Measurements from ENCODE around the gene AP5S1.
A peak's percentile ranks its signal among the peaks of the same experiment; 100 is the strongest.

AP5S1 gene

DNA sequence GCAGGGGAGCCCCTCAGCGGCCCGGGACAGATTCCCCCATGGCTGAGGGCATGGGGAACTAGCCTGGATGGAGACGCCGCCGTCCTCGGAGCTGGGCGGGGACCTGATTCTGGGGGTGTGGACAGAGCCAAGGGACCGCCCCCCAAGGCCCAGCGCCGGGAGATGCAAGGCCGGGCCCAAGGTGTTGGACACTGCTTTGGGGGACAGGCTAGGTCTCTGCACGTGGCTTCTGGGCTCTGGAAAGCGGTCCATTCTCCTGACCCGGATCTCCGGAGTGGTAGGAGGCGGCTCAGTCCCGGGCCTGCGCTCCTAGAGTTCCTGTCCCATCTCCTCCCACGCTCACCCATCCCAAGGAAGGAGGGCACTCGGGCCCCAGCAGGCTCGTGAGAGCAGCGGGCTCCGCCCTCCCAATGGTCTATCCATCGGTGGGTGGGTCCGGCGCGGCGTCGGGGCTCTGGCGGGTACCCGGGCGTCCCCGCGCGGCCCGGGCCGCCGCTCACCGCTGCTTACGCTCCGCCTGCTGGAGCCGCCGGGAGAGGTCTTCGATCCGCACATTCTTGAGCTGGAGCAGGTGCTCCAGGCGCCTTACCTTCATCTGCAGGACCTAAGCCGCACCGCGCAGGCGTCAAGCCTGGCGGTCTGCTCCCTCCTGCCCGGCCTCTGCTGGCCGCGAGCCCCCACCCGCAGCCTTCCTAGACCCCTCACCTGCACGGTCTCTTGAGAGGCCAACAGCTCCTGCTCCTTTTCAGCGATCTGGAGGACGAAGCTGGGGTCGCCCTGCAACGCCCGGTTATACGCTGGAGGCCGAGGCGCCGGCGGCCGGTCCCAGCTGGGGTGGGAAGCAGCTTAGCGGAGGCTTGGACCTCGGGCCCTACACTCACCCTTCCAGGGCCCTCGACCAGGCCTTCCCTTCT, 42.4 kb upstream of the AP5S1 start:
- Histone ChIP-seq H3K79me2 (ENCODE audit: low read length) (no peaks in the 10 kb centered on the region), H3K9ac (ENCODE audit: low read length) (no peak overlapping the region), H3K4me1 (ENCODE audit: low read length) (peaks cover 8% of the 10 kb centered on the region; the same call in 1 of the 2 replicates), H3K9me3 (ENCODE audit: insufficient read depth, low read length) (no peaks in the 10 kb centered on the region), H3K27ac (ENCODE audit: low read length) (no peak overlapping the region), H2AFZ (ENCODE audit: low read depth, low read length) (peak overlapping the region; percentile 26; the same call in 1 of the 2 replicates), H3K36me3 (replicated peaks; ENCODE audit: low read depth, low read length) (no peaks in the 10 kb centered on the region), H3K27me3 (ENCODE audit: low read depth, low read length) (no peaks in the 10 kb centered on the region), H3K4me3 (ENCODE audit: low read length) (peak overlapping the region; percentile 65), H4K20me1 (ENCODE audit: insufficient read depth, low read length) (no peaks in the 10 kb centered on the region), H3K4me2 (ENCODE audit: low read length) (peak overlapping the region; percentile 51)
- no peak for TF ChIP-seq EZH2phosphoT487 (IDR thresholded peaks at IDR 0.05; ENCODE audit: low read depth)
- no peak for TF ChIP-seq CTCF (IDR thresholded peaks at IDR 0.05; ENCODE audit: low read depth, low read length)

GRCh38 chr20:3778976-3779375, 41.4 kb upstream of the AP5S1 start:
- no peak overlapping the region for H3K4me3 ChIP-seq (ENCODE audit: low read length)
- no peaks in the 10 kb centered on the region for H3K79me2 ChIP-seq (ENCODE audit: low read length)
- H3K4me1 ChIP-seq (ENCODE audit: low read length) = peaks cover 8% of the 10 kb centered on the region; the same call in 1 of the 2 replicates
- H3K27ac ChIP-seq (ENCODE audit: low read length) = no peak overlapping the region
- no peaks in the 10 kb centered on the region for H3K36me3 ChIP-seq (replicated peaks; ENCODE audit: low read depth, low read length)
- H3K4me2 ChIP-seq (ENCODE audit: low read length) = no peak overlapping the region
- no peak overlapping the region for H2AFZ ChIP-seq (ENCODE audit: low read depth, low read length)
- no peak overlapping the region for H3K9ac ChIP-seq (ENCODE audit: low read length)
- no peaks in the 10 kb centered on the region for H3K9me3 ChIP-seq (ENCODE audit: insufficient read depth, low read length)
- no peaks in the 10 kb centered on the region for H3K27me3 ChIP-seq (ENCODE audit: low read depth, low read length)
- TF ChIP-seq EZH2phosphoT487 (IDR thresholded peaks at IDR 0.05; ENCODE audit: low read depth) (no peak), CTCF (IDR thresholded peaks at IDR 0.05; ENCODE audit: low read depth, low read length) (no peak)
- H4K20me1 ChIP-seq (ENCODE audit: insufficient read depth, low read length) = peaks cover 4% of the 10 kb centered on the region; the same call in 1 of the 2 replicates

DNA sequence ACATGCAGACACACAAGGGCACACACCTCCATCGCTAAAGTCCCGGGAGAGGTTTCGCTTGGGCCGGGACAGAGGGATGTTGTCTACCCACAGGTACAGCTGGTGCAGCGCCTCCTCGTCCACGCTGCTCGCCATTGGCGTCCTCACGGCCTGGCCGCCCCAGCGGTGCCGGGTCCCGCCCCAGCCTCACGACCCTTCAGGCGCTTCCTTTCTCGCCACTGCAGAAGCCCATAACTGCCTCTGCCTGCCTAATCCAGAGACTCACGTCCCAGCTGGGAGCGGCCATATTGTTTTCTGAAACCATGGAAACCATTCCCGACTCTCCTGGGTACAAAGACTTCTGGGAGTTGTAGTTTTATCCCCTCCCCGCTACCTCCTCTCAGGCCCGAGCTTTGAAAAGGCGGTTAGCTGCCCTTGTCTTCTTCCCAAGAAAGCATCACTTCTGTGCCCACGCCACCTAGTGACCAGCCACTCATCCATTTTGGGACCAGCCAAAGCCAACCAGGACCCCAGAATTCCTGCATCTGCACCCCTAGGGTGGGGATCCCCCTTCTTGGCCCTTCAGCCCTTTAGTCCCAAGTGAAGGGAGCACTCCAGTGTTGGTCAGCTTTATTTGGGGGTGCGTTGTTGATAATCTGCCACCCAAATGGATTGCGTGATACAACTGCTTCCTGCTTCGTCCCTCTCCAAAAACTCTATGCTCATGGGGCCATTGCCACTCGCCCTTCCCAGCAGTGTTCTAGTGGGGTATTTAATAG, 39.0 kb upstream of the AP5S1 start, which contains the start of gene SPEF1:
Gene SPEF1, minus strand, starts transcription at position 296 of the 758 bp plus-strand sequence. Its CDS starts 161 bp downstream, at position 135.
- H3K4me1 ChIP-seq (ENCODE audit: low read length) = peaks cover 10% of the 10 kb centered on the region; the same call in 1 of the 2 replicates
- no peaks in the 10 kb centered on the region for H3K27me3 ChIP-seq (ENCODE audit: low read depth, low read length)
- H3K27ac ChIP-seq (ENCODE audit: low read length) = no peak within 1 kb of the TSS
- no peaks in the 10 kb centered on the region for H3K9me3 ChIP-seq (ENCODE audit: insufficient read depth, low read length)
- H4K20me1 ChIP-seq (ENCODE audit: insufficient read depth, low read length) = peaks cover 4% of the 10 kb centered on the region; the same call in 1 of the 2 replicates
- no peak within 1 kb of the TSS for H3K9ac ChIP-seq (ENCODE audit: low read length)
- H3K79me2 ChIP-seq (ENCODE audit: low read length) = peaks cover 5% of the 10 kb centered on the region; the same call in 1 of the 2 replicates
- no peaks in the 10 kb centered on the region for H3K36me3 ChIP-seq (replicated peaks; ENCODE audit: low read depth, low read length)
- H2AFZ ChIP-seq (ENCODE audit: low read depth, low read length) = peak within 1 kb of the TSS; percentile 66
- TF ChIP-seq EZH2phosphoT487 (IDR thresholded peaks at IDR 0.05; ENCODE audit: low read depth) (no peak), CTCF (IDR thresholded peaks at IDR 0.05; ENCODE audit: low read depth, low read length) (peak; percentile 29)
- peak within 1 kb of the TSS; percentile 76 for H3K4me3 ChIP-seq (ENCODE audit: low read length)
- peak within 1 kb of the TSS; percentile 84 for H3K4me2 ChIP-seq (ENCODE audit: low read length)
